HG03520 (cell line): ENCODE measurements around the gene TRIM7.
A peak's percentile ranks its signal among the peaks of the same experiment; 100 is the strongest.
"Not testable (repeated sequence)": the region's sequence is repeated elsewhere in the genome, so short reads cannot be mapped to it uniquely, and the experiment has no call there.

Experiments
- ATAC-seq: cut with Tn5 transposase; IDR thresholded peaks from one replicate; pipeline ENCODE4 v1.9.1; 2021; ENCODE audit warnings: mild to moderate bottlenecking, moderate library complexity; ENCODE audit not compliant: unreplicated experiment

TRIM7 gene

GRCh38 chr5:181173420-181174342, 31.3 kb downstream of the TRIM7 start:
- ATAC-seq, result peak; percentile 49

GRCh38 chr5:181173027-181173419, 32.0 kb downstream of the TRIM7 start:
- ATAC-seq, result peak; percentile 25

GRCh38 chr5:181171782-181172181, 33.2 kb downstream of the TRIM7 start:
- ATAC-seq, result no peak

GRCh38 chr5:181170996-181171395, 34.0 kb downstream of the TRIM7 start:
- ATAC-seq, result no peak

DNA sequence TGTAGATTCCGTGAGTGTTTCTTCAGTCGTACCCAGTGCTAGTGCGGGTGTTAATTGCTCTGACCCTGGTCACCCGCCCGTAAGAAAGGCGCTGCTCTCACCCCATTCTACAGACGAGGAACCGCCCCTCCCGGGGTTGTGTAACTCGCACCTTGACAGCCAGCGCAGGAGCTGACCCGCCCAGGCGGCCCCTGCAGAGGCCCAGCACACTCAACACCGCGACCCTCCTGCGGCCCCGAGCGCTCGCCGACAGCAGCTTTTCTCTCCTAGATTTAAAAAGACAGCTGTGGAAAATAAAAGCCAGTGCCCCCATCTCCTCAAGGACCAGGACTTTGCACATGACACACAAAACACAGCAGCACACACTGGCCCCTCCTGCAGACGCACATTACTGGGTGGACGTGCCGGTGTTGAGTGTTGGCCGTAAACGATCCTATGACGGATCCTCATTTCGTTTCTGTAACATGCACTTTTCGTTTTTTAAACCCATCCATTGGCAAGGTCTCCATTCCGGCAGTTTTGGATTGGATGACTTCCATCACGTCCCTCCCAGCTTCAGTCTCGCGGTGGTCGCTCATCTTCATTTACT, 34.7 kb downstream of the TRIM7 start:
- ATAC-seq, result no peak

- not testable (repeated sequence) for ATAC-seq
Observed at GRCh38 chr5:181169459-181170236, 35.3 kb downstream of the TRIM7 start.

- ATAC-seq, result no peak
Observed at GRCh38 chr5:181168595-181169118, 36.3 kb downstream of the TRIM7 start.

- ATAC-seq, result no peak
Observed at GRCh38 chr5:181167814-181168488, 37.0 kb downstream of the TRIM7 start.

- no peak for ATAC-seq
Observed at GRCh38 chr5:181166812-181167733, 37.9 kb downstream of the TRIM7 start.

- ATAC-seq, result no peak
Observed at GRCh38 chr5:181164076-181164952, 40.7 kb downstream of the TRIM7 start.

- ATAC-seq, result no peak
Observed at GRCh38 chr5:181163487-181164075, 41.4 kb downstream of the TRIM7 start.

DNA sequence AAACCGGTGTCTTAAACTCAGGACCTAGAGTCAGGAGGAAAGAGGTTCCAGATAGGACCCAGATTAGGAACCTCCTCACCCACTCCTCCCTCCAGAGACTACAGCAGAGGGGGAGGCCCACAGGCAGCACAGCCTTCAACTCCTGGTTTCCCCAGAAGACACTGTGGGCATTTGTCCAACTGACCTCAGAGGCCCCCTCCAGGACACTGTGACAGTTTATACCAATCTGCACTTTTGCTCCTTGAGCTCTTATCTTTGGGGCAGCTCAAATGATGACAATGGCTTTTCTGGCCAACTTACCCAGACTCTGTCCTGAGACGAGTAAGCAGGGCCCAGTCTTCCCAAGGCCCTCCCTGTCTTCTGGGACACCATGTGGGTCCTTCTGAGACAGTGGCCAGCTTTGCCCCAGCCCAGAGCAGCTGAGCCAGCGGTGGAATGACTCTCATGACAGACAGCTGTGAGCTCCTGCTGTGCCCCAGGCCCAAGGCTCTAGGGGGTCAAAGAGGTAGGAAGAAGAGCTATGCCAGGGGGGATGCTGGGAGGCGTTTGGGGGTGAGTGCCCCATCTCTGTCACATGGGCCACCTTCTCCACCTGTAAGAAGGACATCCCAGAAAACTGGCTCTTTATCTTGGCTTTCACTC, 43.3 kb downstream of the TRIM7 start:
- ATAC-seq, result no peak

GRCh38 chr5:181160755-181161533, 44.1 kb downstream of the TRIM7 start:
- ATAC-seq, result not testable (repeated sequence)

DNA sequence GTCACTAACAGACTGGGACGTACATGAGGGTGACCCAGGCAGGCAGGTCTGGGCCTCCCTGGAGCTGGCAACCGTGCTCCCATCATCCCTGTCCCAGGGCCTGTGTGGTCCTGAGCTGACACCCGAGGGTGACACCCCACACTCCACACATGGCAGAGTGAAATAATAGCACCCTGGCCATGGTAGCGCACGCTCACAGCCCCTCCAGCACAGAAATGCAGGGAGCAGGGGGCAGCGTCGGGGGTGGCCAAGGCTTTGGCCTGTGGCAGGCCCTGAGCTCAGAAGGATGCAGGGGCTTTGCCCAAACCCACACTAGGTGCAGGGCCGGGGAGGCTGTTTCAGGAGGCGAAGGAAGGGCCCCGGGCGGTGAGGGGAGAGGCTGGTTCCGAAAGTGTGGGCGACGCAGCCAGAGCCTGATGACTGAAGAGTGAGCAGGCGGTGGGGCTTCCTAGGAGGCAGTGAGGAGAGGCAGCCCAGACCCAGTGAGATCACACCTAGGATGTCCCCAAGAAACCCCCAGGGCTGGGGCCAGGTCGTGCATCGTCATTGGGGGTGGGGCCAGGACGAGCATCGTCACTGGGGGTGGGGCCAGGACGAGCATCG, 44.7 kb downstream of the TRIM7 start:
- peak; percentile 62 for ATAC-seq

- ATAC-seq, result peak; percentile 49
Observed at GRCh38 chr5:181159286-181160151, 45.5 kb downstream of the TRIM7 start.

DNA sequence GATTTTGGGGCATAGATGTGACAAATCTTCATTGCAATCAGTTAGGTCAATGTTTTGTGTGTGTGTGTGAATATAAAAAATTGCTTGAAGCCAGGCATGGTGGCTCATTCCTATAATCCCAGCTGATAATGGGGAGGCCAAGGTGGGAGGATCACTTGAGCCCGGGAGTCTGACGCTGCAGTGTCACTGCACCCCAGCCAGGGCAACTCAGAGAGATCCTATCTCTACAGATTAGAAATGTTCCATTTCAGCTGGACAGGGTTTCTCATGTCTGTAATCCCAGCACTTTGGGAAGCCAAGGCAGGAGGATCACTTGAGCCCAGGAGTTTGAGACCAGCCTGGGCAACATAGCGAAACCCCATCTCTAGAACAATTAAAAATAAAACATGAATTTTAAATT, 46.1 kb downstream of the TRIM7 start:
- no peak for ATAC-seq
